Activated naive CD8-positive, alpha-beta T cell (primary cell): ENCODE results near the gene TIGIT.
A peak's percentile ranks its signal among the peaks of the same experiment; 100 is the strongest.

ENCODE experiments used
- H3K27ac Mint-ChIP-seq: one replicate; pipeline ENCODE4 v1.8.0; 2021; ENCODE audit warnings: mixed read lengths
- H3K27me3 Mint-ChIP-seq: one replicate; pipeline ENCODE4 v1.8.0; 2021; ENCODE audit warnings: mixed read lengths
- H3K36me3 Mint-ChIP-seq: one replicate; pipeline ENCODE4 v1.8.0; 2021; ENCODE audit warnings: mixed read lengths
- H3K4me1 Mint-ChIP-seq: one replicate; pipeline ENCODE4 v1.8.0; 2021; ENCODE audit warnings: low read depth, mixed read lengths
- H3K4me3 Mint-ChIP-seq: one replicate; pipeline ENCODE4 v1.8.0; 2021; ENCODE audit warnings: mild to moderate bottlenecking, mixed read lengths
- H3K9me3 Mint-ChIP-seq: one replicate; pipeline ENCODE4 v1.8.0; 2021; ENCODE audit warnings: low read depth, mixed read lengths

The TIGIT gene

DNA sequence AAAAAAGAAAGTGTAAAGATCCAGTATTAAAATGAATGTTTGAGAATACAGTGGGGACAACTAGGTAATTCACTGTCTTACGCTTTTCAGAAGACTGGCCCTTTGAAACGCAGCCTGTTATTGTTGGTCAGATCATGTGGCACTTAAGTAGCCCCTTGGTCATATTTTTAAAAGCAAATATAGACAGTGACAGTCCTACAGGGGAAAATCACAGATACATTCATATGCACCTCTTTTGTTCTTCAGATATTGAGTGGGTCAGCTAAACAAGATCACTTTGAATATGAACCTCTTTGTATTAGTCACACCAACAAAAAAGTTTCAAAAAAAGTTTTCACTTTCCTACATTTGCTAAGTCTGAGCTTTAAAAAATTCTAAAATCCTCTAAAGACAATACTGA, 36.0 kb downstream of the TIGIT start:
- no peaks in the 10 kb centered on the region for H3K9me3 Mint-ChIP-seq
- no peaks in the 10 kb centered on the region for H3K27me3 Mint-ChIP-seq
- peak overlapping the region; percentile 36 for H3K4me3 Mint-ChIP-seq
- peaks cover 76% of the 10 kb centered on the region for H3K4me1 Mint-ChIP-seq
- H3K27ac Mint-ChIP-seq, result peak overlapping the region; percentile 93
- H3K36me3 Mint-ChIP-seq, result peaks cover 16% of the 10 kb centered on the region

DNA sequence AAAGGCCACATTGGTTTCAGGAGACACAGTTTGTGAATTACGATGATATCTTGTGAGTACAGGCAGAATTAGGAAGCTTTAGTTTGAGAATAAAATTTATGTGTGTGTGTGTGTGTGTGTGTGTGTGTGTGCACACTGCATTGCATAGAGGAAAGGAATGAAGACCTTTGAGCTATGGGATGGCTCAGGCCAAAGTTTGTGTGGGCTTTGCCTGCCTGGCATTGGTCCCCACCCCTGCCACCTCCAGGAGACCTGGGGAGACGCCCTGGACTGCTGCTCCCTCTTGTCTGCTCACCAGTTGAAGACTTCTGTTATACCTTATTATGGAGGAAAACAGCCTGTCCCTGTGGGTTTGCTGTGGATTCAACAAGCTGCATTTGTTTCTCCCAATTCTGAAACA, 37.2 kb downstream of the TIGIT start:
- Mint-ChIP-seq H3K9me3 (no peaks in the 10 kb centered on the region), H3K4me3 (no peak overlapping the region), H3K27me3 (no peaks in the 10 kb centered on the region), H3K36me3 (peaks cover 18% of the 10 kb centered on the region), H3K27ac (peak overlapping the region; percentile 95), H3K4me1 (peaks cover 72% of the 10 kb centered on the region)

DNA sequence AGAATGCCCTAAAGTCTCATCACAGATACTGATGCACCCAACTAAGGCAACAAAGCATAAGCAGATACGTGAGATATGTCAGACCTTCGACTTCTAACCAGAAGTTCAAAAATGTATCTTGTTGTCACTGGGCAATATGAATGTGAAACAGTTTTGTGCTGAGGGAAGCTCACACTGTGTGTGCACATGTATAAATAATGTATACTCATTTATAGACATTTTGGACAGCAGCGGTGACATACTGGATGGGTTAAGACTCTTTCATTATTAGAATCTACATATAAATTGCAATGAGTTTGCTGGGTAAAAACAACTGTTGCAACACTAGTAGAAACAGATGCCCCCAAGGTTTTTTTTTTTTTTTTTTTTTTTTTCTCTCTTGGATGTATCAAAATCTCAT, 37.9 kb downstream of the TIGIT start:
- Mint-ChIP-seq H3K4me3 (peak overlapping the region; percentile 25), H3K4me1 (peaks cover 73% of the 10 kb centered on the region), H3K9me3 (no peaks in the 10 kb centered on the region), H3K36me3 (peaks cover 19% of the 10 kb centered on the region), H3K27me3 (no peaks in the 10 kb centered on the region), H3K27ac (peak overlapping the region; percentile 95)

DNA sequence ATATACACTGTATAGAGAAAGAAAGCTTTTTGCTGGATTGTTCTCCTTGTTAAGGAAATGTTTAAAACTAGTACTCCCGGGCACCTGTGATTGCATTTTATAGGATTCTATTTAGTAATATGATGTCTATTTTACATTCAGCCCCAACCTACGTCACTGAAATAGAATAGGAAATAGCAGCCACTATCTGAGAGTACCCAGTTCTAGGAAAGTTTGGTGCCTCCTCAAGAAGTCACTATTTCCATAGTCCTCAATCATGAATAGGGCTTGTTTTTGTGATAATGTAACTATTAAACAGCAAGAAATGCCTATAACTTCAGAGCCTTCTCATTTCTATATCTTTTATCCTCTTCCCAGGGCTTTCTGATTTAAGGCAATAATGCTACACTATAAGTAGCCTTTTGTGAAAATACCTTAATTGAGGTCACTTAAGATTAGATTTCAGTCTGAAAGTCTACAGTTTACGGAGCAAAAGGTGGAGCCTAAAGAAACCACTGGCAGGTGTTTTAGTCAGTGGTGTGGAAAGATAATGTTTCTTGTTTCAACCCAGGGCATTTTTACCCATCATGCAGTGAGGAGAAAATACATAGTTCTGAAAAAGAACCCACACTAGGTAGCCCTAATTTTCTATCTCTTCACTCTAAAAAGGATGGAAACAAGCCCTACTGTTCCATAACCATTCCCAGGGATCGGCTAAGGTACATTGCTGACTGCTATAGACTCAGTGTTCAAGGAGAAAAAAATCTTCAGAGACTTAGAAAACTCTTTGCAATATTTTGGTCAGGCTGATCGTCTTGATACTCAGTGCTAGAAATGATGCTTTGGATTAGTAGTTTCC, 38.7 kb downstream of the TIGIT start:
- H3K36me3 Mint-ChIP-seq, result peaks cover 22% of the 10 kb centered on the region
- H3K27ac Mint-ChIP-seq, result peak overlapping the region; percentile 95
- H3K4me3 Mint-ChIP-seq, result peak overlapping the region; percentile 25
- no peaks in the 10 kb centered on the region for H3K27me3 Mint-ChIP-seq
- peaks cover 66% of the 10 kb centered on the region for H3K4me1 Mint-ChIP-seq
- H3K9me3 Mint-ChIP-seq, result no peaks in the 10 kb centered on the region

DNA sequence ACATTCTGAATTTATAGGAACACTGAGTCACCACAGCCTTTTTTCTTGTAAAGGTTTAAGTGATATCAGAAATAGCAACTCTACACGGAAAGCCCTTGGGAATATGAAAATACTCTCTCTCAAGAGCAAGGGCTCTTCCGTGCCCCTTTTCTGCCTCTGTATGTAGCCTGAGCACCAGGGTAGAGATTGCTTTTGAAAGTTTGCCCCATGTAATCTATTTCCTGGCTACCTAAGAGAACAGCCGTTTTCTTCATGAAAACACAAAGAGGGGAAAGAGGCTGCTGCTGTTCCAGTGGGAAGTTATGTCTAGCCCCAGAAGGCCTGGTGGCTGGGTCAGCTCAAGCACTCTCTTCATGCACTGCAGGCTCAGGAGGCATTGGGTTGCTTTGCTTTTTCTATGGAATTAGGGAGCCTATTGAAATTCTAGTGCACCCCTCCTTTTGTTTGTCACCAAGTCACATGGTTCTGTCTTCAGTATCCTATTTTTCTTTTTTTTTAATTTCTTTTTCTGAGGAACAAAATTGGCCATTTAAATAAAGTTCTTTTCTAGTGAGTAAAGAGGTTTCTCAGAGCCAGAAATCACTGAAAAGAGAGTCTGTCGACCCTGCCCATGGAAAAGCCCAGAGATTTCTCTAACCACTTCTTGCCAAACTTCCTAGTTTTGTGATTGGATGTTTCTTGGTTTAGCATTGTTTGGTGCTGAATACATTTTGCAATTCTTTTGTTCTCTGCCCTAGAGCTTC, 39.5 kb downstream of the TIGIT start:
- no peaks in the 10 kb centered on the region for H3K9me3 Mint-ChIP-seq
- H3K36me3 Mint-ChIP-seq, result peaks cover 26% of the 10 kb centered on the region
- H3K4me3 Mint-ChIP-seq, result no peak overlapping the region
- no peaks in the 10 kb centered on the region for H3K27me3 Mint-ChIP-seq
- H3K4me1 Mint-ChIP-seq, result peaks cover 61% of the 10 kb centered on the region
- H3K27ac Mint-ChIP-seq, result peak overlapping the region; percentile 95

DNA sequence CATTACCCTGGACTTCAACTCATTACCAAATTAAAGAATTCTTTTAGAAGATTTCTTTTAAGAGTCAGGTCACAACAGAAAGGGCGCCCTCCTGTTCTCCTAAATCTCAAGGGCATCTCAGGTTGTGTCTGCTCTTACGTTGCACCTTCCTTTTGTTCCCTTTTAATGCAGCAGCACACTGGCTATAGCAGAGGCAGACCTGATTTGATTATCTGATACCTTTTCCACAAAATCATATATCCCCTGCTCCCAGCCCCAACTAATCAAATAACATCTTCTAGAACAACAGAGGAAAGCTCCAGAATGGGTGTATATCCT, 40.1 kb downstream of the TIGIT start:
- Mint-ChIP-seq H3K4me1 (peaks cover 55% of the 10 kb centered on the region), H3K27me3 (no peaks in the 10 kb centered on the region), H3K27ac (peak overlapping the region; percentile 95), H3K9me3 (no peaks in the 10 kb centered on the region), H3K36me3 (peaks cover 26% of the 10 kb centered on the region), H3K4me3 (no peak overlapping the region)

DNA sequence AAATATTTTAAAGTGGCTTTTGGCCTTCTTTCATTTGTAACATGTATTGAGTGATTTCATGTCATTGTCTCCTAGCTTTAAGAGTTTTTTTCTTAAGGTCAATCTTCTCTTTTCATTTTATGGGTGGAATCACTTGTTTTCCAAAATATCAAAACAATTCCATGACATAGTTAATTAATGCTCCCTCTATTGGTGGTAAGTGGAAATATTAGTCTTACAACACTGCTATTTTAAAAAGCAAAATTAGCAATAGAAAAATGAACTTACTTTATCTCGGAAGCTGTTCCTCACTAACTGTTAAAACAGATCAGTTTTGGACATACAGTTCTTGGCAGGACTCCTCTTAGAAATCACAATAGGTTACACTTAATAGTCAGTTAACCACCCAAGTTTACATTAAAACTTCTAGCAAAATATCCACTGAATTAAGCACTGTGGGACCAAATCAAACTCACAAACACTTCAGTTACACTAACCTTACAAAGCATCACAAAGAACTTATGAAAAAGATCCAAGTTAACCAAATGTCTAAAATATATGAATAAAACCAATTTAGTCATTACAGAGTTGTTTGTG, 42.4 kb downstream of the TIGIT start:
- Mint-ChIP-seq H3K4me1 (peaks cover 39% of the 10 kb centered on the region), H3K36me3 (peaks cover 25% of the 10 kb centered on the region), H3K9me3 (no peaks in the 10 kb centered on the region), H3K4me3 (no peak overlapping the region), H3K27me3 (no peaks in the 10 kb centered on the region), H3K27ac (peak overlapping the region; percentile 82)

DNA sequence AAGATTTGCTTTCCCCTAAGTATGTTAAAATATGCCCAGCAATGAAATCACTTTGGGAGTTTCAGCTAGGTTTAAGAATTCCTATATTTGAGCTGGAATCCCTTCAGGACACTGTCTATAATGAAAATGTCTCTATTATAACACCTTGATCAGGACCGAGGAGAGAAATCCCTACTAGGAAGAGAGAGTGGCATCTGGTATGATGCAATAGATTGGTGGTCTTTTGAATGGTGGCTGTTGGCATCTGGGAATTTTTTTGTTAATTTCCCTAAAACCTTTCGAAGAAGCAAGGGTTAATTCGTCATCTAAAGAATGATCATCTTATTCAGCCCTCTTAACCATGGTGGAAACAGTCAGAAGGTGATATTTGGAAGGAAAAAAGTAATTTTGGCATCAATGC, 43.0 kb downstream of the TIGIT start:
- Mint-ChIP-seq H3K27ac (peak overlapping the region; percentile 23), H3K4me1 (peaks cover 33% of the 10 kb centered on the region)

DNA sequence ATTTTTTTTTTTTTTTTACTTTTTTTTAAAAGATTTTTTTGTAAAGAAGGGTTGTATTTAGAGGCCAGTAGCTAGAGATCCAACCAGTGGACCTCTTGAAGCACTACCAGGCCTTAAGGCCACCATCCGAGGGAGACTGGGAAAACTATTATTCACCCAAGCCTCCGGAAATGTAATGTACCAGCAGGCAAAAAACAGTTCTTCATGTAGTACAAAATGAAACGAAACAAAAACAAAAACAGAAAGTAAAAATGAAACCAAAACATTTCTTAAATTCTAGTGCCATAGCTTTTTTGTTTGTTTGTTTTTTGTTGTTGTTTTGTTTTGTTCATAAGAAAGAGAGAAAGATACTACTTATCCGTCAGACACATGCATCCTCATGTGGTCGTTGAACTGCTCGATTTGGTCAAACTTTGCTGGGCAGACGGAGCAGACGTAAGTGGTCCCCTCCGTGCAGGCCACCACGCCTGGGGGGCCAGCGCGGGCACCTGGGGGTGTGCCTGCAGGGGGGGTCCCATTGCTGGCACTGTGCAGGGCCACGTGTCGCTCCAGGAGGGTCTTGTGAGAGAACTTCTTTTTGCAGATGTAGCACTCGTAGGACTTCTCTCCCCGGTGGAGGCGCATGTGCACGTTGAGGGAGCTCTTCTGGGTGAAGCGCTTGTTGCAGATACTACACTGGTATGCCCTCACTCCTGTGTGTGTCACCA, 45.0 kb downstream of the TIGIT start:
- peaks cover 26% of the 10 kb centered on the region for H3K36me3 Mint-ChIP-seq
- no peaks in the 10 kb centered on the region for H3K9me3 Mint-ChIP-seq
- H3K27me3 Mint-ChIP-seq, result no peaks in the 10 kb centered on the region
- no peak overlapping the region for H3K4me3 Mint-ChIP-seq
- H3K27ac Mint-ChIP-seq, result no peak overlapping the region
- H3K4me1 Mint-ChIP-seq, result peaks cover 16% of the 10 kb centered on the region

More for the DNA sequence above, 43.0 kb downstream of the TIGIT start:
- Mint-ChIP-seq H3K4me3 (no peak overlapping the region), H3K27me3 (no peaks in the 10 kb centered on the region), H3K36me3 (peaks cover 25% of the 10 kb centered on the region), H3K9me3 (no peaks in the 10 kb centered on the region)

DNA sequence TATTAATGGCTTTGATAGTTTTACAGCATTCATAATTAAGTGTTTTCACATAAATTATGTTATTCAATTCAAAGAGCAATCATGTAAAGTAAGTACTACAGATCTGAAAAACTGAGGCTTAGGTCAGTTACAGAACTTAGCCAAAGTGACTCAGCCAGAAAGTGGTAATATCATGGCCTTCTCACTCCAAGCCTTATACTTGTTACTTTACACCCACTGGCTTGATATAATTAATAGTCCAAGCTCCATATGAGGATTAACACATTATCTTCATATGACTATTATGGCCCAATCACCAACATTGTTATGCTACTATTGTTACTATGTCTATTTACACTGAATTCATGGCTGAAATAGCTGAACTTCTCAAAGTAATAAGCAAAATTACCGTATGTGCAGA, 50.7 kb downstream of the TIGIT start:
- Mint-ChIP-seq H3K27me3 (no peaks in the 10 kb centered on the region), H3K4me3 (no peak overlapping the region), H3K27ac (no peak overlapping the region), H3K4me1 (peaks cover 2% of the 10 kb centered on the region), H3K9me3 (no peaks in the 10 kb centered on the region), H3K36me3 (peaks cover 18% of the 10 kb centered on the region)

DNA sequence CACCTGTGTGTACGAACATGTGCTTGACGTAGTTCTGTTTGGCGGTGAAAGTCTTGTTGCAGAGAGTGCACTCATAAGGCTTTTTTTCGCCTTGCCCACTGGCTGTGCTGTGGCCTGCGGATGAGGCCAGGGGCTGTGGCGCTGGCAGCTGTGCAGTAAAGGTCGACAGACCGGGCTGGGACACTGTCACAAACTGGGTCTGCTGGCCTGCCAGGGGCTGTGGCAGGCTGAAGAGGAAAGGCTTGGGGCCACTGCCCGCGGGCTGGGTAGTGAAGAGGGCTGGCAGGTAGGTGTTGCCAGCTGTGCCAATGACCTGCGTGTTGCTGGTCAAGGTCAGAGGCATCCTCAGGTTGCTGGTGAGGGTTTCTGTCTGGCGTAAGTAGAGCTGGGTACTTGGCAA, 56.4 kb downstream of the TIGIT start:
- H3K4me3 Mint-ChIP-seq, result no peak overlapping the region
- no peak overlapping the region for H3K27ac Mint-ChIP-seq
- H3K4me1 Mint-ChIP-seq, result peaks cover 2% of the 10 kb centered on the region
- no peaks in the 10 kb centered on the region for H3K9me3 Mint-ChIP-seq
- peaks cover 14% of the 10 kb centered on the region for H3K36me3 Mint-ChIP-seq
- H3K27me3 Mint-ChIP-seq, result no peaks in the 10 kb centered on the region

DNA sequence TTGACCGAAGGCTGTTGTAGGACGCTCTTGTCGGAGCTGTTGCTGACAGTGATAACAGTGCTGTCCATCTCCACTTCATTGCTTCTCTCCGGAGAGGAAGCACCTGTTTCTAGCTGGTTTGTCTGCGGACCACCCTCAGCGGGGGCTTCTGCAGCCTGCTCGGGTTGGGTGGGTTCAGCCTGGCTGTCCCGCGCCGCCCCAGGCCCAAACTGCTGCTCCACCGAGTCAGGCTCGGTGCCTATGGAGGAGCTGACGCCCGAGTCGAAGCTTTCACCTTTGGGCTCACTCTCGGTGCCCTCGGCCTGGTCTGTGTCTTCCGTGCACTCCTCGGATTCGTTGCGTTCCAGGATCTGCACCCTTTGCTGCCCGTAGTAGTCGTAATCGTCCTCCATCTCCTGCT, 56.9 kb downstream of the TIGIT start:
- Mint-ChIP-seq H3K27ac (no peak overlapping the region), H3K4me3 (no peak overlapping the region), H3K36me3 (peaks cover 14% of the 10 kb centered on the region), H3K27me3 (no peaks in the 10 kb centered on the region), H3K4me1 (peaks cover 2% of the 10 kb centered on the region), H3K9me3 (no peaks in the 10 kb centered on the region)

DNA sequence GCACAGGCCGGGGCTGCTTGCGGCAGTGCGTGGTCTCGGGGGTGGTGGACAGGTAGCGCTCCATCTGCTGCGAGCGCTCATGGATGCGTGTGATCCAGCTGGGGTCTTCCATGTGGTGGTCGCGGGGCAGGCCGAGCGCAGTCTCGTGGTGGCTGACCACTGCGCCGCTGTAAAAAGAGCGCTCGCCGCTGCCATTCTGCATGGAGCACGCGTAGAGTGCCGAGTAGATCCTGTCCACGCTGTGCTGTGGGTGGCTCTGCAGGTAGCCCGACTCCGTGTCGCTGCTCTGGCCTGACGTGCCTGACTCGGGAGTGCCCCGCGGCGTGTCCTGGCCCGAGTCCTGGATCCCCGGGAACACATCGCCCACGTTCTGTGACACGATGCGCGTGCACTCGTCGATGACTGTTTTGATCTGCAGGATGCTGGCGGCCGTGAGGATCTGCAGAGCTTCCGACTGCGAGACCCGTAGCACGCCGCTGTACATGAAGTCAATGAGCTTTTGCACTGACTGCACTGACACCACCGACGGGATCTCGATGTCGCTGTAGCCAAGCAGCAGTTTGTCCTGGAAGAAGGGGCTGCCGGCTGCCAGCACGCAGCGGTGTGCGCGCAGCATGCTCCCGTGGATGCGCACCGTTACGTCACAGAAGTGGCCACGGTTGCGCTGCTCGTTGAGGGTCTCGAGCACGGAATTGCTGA, 57.4 kb downstream of the TIGIT start:
- Mint-ChIP-seq H3K27ac (no peak overlapping the region), H3K4me3 (no peak overlapping the region), H3K27me3 (no peaks in the 10 kb centered on the region), H3K9me3 (no peaks in the 10 kb centered on the region), H3K4me1 (peaks cover under 1% of the 10 kb centered on the region), H3K36me3 (peaks cover 14% of the 10 kb centered on the region)

DNA sequence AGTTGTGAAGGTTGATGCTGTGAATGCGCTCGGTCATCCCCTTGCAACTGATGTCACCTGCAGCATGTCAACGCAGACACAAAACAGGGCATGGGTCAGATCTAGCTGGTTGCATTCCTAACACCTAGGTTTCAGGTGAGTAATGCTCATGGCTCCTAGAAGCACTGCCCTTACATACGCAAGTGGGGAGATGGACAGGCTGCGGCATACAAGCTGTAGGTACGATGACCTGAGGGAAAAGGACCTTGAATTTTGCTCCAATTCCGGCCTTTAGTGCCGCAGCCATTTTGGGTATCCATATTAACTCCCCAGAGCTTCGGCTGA, 58.0 kb downstream of the TIGIT start:
- H3K36me3 Mint-ChIP-seq, result peaks cover 14% of the 10 kb centered on the region
- H3K9me3 Mint-ChIP-seq, result no peaks in the 10 kb centered on the region

More for the DNA sequence above, 58.0 kb downstream of the TIGIT start:
- Mint-ChIP-seq H3K4me3 (no peak overlapping the region), H3K27ac (no peak overlapping the region), H3K27me3 (no peaks in the 10 kb centered on the region), H3K4me1 (no peaks in the 10 kb centered on the region)
